Activated CD4-positive, CD25-positive, alpha-beta regulatory T cell treated with anti-CD3 and anti-CD28 coated beads, Interleukin-2, amount 50 U/mL, for 16 hours (primary cell): ENCODE data around the gene ATL2.

Experiments
- DNase-seq: peaks from one replicate; pipeline ENCODE4 v3.0.0-alpha.2; 2020; ENCODE audit warnings: low read depth, low spot score

ATL2 gene

GRCh38 chr2:38248707-38249106, 128.4 kb downstream of the ATL2 start:
- DNase-seq, result no peak

- DNase-seq, result no peak
These were observed 128.8 kb downstream of the ATL2 start for GRCh38 chr2:38248255-38248654.

- DNase-seq, result no peak
These were observed 131.0 kb downstream of the ATL2 start for GRCh38 chr2:38246105-38246504.

- DNase-seq, result no peak
These were observed 131.9 kb downstream of the ATL2 start for GRCh38 chr2:38245114-38245641.

GRCh38 chr2:38244301-38244700, 132.8 kb downstream of the ATL2 start:
- no peak for DNase-seq
